HG03378 (cell line): ENCODE measurements around the gene NKD1.
A peak's percentile ranks its signal among the peaks of the same experiment; 100 is the strongest.

Experiments
- ATAC-seq: cut with Tn5 transposase; IDR thresholded peaks from one replicate; pipeline ENCODE4 v1.9.1; 2021; ENCODE audit warnings: mild to moderate bottlenecking, moderate library complexity; ENCODE audit not compliant: unreplicated experiment

NKD1 gene

GRCh38 chr16:50683689-50684374 is 135.6 kb downstream of the NKD1 start:
- peak; percentile 67 for ATAC-seq

- ATAC-seq = no peak
Measured at GRCh38 chr16:50684823-50685461, 136.7 kb downstream of the NKD1 start.

- no peak for ATAC-seq
Measured at GRCh38 chr16:50685462-50686063, 137.4 kb downstream of the NKD1 start.

GRCh38 chr16:50688083-50688482 is 139.9 kb downstream of the NKD1 start:
- ATAC-seq = no peak

GRCh38 chr16:50688867-50689266 is 140.7 kb downstream of the NKD1 start:
- no peak for ATAC-seq

GRCh38 chr16:50690177-50690576 is 142.0 kb downstream of the NKD1 start:
- no peak for ATAC-seq

GRCh38 chr16:50692644-50692998 is 144.4 kb downstream of the NKD1 start:
- no peak for ATAC-seq

GRCh38 chr16:50692999-50693781 is 145.0 kb downstream of the NKD1 start, which contains the start of gene NOD2:
Gene NOD2, plus strand, starts transcription at chr16:50693606. Its CDS starts 5,890 bp downstream, at chr16:50699496.
- no peak for ATAC-seq

GRCh38 chr16:50694206-50694605 is 146.0 kb downstream of the NKD1 start:
- no peak for ATAC-seq

- no peak for ATAC-seq
Measured at GRCh38 chr16:50695017-50696000, 147.1 kb downstream of the NKD1 start.

GRCh38 chr16:50696126-50696525 is 147.9 kb downstream of the NKD1 start:
- ATAC-seq = peak; percentile 13

- ATAC-seq = peak; percentile 50
Measured at GRCh38 chr16:50696575-50697420, 148.6 kb downstream of the NKD1 start.

- no peak for ATAC-seq
Measured at GRCh38 chr16:50697421-50697715, 149.2 kb downstream of the NKD1 start.

- ATAC-seq = peak; percentile 46
Measured at GRCh38 chr16:50697881-50698767, 149.9 kb downstream of the NKD1 start.
